K562 (cell line): ENCODE data around the gene SLC5A2. TPM values are rescaled to one million over a fixed set of nuclear protein-coding genes. Genes with fewer than 3 reads are reported as not detected.
A peak's percentile ranks its signal among the peaks of the same experiment; 100 is the strongest.

Source experiments
- CHCHD3 ChIP-seq: fragments of 250-450 bp; sonication (Bioruptor Pico); IDR thresholded peaks from 2 replicates; pipeline ENCODE4 v2.1.2; 2022; ENCODE audit warnings: mild to moderate bottlenecking
- RBFOX2 ChIP-seq: fragments of 200-400 bp; formaldehyde crosslinking; IDR thresholded peaks from 2 replicates; pipeline ENCODE4 v1.6.1; 2017; ENCODE audit warnings: low read depth, mild to moderate bottlenecking, low read length, moderate library complexity
- polyA plus RNA-seq, 8 experiments: library from polyadenylated mRNA; depleted of rRNA in 4 of 8; stranded (reverse) in 5 of 8; unstranded in 3 of 8; fragments of >200 nt; fragmentation: Nextera tagmentation in 2 of 8; fragmentation: Illumina TruSeq in 1 of 8; extraction: Ambion mirVana in 2 of 8; extraction: Trizol in 1 of 8; gene quantifications; 2 replicates each; pipeline versions ENCODE4 v1.2.1 to v1.2.3, GENCODE V29; 2011 to 2014; ENCODE audit warnings: inconsistent platforms in 1 of 8, missing spikeins in 1 of 8
- total RNA-seq, 7 experiments: library from RNA; depleted of rRNA in 6 of 7; stranded (reverse); fragments of >200 nt in 6 of 7; fragmentation: Illumina TruSeq in 2 of 7; extraction: Trizol in 2 of 7; gene quantifications; 2 replicates each; pipeline versions ENCODE4 v1.2.1 to v1.2.3, GENCODE V29; 2011 to 2021; ENCODE audit warnings: low replicate concordance in 1 of 7
- TF ChIP-seq, protein P1 (sequence below), 2 experiments: fragments of 450-650 bp; IDR thresholded peaks; 2 replicates each; pipeline ENCODE4 v1.6.1; 2016
- TF ChIP-seq, protein P2 (sequence below): IDR thresholded peaks from 3 replicates; pipeline ENCODE4 v1.6.1; 2011; ENCODE audit warnings: borderline replicate concordance, mild to moderate bottlenecking; ENCODE audit not compliant: insufficient read length, insufficient read depth
- TF ChIP-seq, protein P3 (sequence below): fragments of 200-800 bp; sonication (Bioruptor generic); IDR thresholded peaks from 2 replicates; pipeline ENCODE4 v1.6.1; 2017; ENCODE audit warnings: missing genetic modification characterization, missing compliant biosample characterization
- TF ChIP-seq, protein P4 (sequence below), 2 experiments: IDR thresholded peaks; 2 replicates each; pipeline ENCODE4 v1.6.1; 2011; ENCODE audit warnings: borderline replicate concordance in 1 of 2, control low read depth in 1 of 2, low read depth in 1 of 2, low read length in 1 of 2, mild to moderate bottlenecking in 1 of 2, mixed read lengths in 1 of 2, moderate library complexity in 1 of 2; ENCODE audit not compliant: insufficient read depth in 1 of 2, insufficient read length in 1 of 2, poor library complexity in 1 of 2, severe bottlenecking in 1 of 2; ENCODE audit errors: extremely low read depth in 1 of 2
- TF ChIP-seq, protein P5 (sequence below): fragments of 250-450 bp; sonication (Bioruptor Pico); IDR thresholded peaks from 2 replicates; pipeline ENCODE4 v1.8.0; 2022; ENCODE audit warnings: moderate library complexity, mild to moderate bottlenecking, inconsistent platforms
- TF ChIP-seq, protein P6 (sequence below): sonication (generic); formaldehyde crosslinking; IDR thresholded peaks from 2 replicates; pipeline ENCODE4 v1.9.0; 2022; ENCODE audit warnings: mild to moderate bottlenecking, missing genetic modification reagents

The SLC5A2 gene
- total and polyA plus RNA-seq, 9 of the 15 experiments (the other 6 are each of a cell fraction or from before 2014, with no cell fraction given), result 0.07 to 2.7 (median 2.2) TPM; not detected in 6

DNA sequence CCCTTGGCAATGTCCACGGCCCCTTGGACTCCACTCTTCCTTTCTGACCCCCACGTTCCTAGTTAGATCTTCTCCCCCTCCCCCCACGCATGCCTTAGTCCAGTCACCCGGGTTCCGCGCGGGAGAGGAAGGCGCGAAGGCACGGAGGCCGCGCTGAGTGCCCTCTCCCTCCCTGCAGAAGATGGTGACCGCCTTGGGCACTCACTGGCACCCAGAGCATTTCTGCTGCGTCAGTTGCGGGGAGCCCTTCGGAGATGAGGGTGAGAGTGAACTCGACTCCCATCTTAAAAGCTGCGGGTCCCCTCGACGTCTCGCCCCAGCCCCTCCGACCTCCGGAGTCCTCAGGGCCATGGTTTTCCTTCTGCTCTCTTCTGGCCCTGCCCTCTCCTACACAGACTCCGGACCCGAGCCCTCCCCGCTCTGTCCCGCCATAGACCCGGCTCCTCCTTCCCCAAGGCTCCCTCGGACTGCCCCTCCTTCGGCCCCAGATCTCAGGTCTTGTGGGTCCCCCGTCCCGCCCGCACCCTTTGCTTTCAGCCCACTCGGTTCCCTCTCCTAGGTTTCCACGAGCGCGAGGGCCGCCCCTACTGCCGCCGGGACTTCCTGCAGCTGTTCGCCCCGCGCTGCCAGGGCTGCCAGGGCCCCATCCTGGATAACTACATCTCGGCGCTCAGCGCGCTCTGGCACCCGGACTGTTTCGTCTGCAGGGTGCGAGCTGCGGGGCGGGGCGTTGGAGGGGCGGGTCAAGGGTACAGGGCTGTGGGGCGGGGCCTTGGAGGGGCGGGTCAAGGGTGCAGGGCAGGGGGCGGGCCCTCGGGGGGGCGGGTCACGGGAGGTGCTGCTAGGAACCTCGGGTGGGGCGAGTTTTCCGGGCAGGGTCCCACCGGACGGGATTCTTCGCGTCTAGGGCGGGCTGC lies 6.4 kb upstream of the SLC5A2 start (continued):
- TF ChIP-seq, protein P1, sequence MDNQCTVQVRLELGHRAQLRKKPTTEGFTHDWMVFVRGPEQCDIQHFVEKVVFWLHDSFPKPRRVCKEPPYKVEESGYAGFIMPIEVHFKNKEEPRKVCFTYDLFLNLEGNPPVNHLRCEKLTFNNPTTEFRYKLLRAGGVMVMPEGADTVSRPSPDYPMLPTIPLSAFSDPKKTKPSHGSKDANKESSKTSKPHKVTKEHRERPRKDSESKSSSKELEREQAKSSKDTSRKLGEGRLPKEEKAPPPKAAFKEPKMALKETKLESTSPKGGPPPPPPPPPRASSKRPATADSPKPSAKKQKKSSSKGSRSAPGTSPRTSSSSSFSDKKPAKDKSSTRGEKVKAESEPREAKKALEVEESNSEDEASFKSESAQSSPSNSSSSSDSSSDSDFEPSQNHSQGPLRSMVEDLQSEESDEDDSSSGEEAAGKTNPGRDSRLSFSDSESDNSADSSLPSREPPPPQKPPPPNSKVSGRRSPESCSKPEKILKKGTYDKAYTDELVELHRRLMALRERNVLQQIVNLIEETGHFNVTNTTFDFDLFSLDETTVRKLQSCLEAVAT (IDR thresholded peaks at IDR 0.05), result peak in 1 of 2 experiments; percentile 76; a peak in 2 of 4 replicates
- TF ChIP-seq, protein P2, sequence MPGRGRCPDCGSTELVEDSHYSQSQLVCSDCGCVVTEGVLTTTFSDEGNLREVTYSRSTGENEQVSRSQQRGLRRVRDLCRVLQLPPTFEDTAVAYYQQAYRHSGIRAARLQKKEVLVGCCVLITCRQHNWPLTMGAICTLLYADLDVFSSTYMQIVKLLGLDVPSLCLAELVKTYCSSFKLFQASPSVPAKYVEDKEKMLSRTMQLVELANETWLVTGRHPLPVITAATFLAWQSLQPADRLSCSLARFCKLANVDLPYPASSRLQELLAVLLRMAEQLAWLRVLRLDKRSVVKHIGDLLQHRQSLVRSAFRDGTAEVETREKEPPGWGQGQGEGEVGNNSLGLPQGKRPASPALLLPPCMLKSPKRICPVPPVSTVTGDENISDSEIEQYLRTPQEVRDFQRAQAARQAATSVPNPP, result no peak
- TF ChIP-seq, protein P3, sequence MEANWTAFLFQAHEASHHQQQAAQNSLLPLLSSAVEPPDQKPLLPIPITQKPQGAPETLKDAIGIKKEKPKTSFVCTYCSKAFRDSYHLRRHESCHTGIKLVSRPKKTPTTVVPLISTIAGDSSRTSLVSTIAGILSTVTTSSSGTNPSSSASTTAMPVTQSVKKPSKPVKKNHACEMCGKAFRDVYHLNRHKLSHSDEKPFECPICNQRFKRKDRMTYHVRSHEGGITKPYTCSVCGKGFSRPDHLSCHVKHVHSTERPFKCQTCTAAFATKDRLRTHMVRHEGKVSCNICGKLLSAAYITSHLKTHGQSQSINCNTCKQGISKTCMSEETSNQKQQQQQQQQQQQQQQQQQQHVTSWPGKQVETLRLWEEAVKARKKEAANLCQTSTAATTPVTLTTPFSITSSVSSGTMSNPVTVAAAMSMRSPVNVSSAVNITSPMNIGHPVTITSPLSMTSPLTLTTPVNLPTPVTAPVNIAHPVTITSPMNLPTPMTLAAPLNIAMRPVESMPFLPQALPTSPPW (CRISPR knock-in tag), result peak; percentile 34
- TF ChIP-seq, protein P4, sequence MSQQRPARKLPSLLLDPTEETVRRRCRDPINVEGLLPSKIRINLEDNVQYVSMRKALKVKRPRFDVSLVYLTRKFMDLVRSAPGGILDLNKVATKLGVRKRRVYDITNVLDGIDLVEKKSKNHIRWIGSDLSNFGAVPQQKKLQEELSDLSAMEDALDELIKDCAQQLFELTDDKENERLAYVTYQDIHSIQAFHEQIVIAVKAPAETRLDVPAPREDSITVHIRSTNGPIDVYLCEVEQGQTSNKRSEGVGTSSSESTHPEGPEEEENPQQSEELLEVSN (IDR thresholded peaks at IDR 0.05; ENCODE audit: borderline replicate concordance in 1 of 2, extremely low read depth in 1 of 2, insufficient read depth in 1 of 2, insufficient read length in 1 of 2, low read depth in 1 of 2, low read length in 1 of 2, poor library complexity in 1 of 2, severe bottlenecking in 1 of 2), result peak; percentile 86 to 91
- TF ChIP-seq, protein P5, sequence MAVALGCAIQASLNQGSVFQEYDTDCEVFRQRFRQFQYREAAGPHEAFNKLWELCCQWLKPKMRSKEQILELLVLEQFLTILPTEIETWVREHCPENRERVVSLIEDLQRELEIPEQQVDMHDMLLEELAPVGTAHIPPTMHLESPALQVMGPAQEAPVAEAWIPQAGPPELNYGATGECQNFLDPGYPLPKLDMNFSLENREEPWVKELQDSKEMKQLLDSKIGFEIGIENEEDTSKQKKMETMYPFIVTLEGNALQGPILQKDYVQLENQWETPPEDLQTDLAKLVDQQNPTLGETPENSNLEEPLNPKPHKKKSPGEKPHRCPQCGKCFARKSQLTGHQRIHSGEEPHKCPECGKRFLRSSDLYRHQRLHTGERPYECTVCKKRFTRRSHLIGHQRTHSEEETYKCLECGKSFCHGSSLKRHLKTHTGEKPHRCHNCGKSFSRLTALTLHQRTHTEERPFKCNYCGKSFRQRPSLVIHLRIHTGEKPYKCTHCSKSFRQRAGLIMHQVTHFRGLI (CRISPR knock-in tag), result no peak
- no peak for TF ChIP-seq CHCHD3 (CRISPR knock-in tag)
- TF ChIP-seq, protein P6, sequence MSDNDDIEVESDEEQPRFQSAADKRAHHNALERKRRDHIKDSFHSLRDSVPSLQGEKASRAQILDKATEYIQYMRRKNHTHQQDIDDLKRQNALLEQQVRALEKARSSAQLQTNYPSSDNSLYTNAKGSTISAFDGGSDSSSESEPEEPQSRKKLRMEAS (CRISPR knock-in tag), result peak; percentile 35; the same call in 1 of the 2 replicates
- peak; percentile 58 for TF ChIP-seq RBFOX2
